HuH-7 (cell line): ENCODE results near the gene PTPRN.

ENCODE experiments used
- DNase-seq: peaks from one replicate; pipeline ENCODE4 v3.0.0; 2011; ENCODE audit warnings: low spot score

The PTPRN gene

DNA sequence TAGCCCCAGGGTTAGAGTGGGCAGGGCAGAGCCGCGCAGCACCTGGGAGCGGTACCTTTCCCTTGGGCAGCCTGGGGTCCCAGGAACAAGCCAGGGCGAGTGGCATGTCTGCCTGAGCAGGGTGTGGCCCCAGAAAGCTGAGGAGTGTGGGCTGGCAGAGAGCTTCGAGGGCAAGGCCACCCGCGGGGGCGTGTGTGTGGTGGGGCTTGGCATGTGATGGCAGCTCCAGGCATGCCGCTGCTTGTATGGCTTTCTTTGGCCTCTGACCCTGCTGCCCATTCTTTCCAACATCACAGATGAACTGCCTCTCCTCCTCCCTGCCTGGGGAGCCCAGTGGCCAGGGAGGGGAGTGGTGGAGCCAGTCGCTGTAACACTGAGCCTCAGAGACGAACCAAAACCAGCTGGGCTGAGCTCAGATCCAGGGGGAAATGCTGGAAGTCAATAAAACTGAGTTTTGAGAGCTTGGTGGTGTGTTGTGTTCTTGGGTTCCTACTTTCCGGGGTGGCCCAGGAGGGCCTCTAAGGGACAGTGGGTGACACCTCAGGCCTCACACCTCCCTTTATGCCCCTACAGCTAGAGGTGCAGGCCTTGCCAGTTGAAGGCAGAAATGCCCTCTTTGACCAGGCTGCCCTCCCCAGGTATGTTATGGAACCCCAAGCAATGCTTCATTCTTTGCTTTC is 22.6 kb downstream of the PTPRN start:
- DNase-seq, result no peak

DNA sequence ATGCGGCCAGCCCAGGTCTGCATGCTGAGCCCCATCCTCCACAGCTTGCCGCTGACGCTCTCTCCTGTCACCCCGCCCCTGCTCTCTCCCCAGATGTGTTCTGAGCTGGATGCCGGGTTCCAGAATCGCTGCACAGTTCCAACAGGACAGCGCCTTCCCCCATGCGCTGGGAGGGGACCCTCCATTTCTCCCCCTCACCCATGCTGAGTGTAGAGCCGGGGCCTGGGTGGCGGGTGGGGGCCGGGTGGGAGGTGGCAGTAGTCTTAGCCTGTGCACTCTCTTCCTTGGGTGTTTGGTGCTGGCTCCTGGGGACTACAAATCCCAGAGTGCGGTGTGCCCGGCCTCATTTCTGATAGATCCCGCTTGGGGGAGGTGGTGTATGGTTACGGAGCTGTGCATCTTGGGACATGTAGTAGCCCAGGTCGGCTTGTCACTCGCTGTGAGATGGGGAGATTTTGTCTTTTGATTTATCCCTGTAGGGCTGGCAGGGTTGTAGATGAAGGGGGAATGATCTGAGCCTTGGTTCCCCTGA is 23.2 kb downstream of the PTPRN start:
- no peak for DNase-seq

DNA sequence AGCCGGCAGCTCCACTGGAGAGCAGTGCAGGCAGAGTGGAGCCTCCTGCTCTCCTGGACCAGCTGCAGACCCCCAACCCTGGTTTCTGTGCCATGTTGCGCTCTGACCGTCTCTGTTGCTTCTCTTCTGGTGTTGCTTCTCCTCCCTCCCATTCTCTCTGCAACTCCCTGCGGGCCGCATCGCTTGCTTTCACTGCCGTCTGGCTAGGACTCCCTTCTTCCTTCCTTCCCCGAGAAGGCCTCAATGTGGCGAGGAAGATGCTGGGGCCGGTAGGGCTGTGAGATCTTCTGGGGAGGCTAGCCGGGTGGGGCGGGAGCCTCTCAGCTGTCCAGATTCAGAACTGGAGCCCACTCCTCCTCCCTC is 23.8 kb downstream of the PTPRN start:
- DNase-seq, result no peak

DNA sequence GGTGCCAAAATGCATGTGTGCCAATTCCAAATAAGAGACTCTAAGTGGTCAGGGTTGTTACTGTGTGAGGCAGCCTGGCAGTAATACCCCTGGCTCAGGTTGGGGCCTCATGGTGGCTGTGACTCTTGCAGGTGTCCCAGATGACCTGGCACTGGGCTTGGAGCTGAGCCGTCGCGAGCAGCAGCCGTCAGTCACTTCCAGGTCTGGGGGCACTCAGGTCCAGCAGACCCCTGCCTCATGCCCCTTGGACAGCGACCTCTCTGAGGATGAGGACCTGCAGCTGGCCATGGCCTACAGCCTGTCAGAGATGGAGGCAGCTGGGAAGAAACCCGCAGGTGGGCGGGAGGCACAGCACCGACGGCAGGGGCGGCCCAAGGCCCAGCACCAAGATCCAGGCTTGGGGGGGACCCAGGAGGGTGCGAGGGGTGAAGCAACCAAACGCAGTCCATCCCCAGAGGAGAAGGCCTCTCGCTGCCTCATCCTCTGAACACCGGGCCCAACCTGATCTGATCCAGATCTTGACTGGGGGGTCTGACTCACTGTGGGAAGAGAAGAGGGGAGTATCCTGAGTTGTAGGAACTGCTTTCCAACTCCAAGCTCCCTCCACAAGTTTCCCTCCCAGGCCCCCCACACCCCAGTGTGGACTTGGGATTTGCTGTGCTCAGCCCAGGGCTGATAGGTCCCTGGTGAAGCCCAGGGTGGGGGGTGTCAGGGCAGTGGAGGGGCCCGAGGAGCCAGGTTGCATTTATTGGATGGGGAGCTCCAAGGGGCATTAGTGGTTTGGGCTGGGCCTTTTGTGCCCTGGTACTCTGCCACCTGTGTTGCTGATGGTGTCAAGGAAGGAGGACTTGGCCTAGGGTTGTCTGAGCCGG is 24.5 kb downstream of the PTPRN start:
- DNase-seq, result no peak

DNA sequence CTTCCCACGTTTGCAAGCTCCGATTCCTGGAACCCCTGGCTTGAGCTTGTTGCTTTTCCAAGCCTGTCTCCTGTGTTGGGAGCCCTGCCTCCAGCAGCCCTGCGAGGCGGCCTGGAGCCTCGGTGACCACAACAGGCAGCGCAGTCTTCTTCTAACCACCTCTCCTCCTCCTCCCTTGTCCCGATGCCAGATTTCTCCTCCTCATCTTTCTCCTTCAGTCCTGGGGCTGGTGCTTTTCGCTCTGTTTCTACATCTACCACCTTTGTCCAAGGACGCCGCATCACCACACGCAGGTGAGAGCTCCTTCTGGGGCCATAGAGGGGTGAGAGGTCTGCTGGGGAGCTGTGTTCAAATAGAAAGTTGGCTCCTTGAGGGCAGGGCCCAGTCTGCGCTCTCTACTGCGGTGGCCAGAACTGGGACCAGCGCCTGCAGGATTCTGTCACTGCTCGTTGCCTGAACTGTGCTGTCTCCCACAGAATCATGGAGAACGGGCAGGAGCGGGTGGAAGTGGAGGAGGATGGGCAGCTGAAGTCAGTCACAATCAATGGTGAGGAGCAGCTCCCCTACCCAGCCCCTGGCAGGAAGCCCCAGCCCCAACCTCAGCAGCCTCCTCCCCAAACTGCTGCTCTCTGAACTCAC is 26.1 kb downstream of the PTPRN start:
- no peak for DNase-seq

DNA sequence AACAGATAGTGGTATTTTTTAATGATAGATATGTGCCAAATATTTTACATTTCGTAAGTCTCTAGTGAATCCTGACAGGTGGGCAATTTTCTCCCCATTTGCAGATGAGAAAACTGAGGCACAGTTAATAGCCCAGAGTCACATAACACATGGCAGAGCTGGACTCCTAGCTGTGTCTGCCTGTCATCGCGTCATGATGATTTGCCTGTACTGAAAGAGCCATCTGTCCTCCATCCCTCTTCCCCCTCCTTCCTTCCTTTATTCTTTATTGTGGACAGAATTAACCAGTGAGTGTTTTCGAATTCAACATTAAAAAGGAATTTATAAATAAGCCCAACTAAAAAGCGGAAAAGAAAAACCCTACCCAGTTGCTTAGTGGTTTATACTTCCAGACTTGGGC is 26.8 kb downstream of the PTPRN start:
- no peak for DNase-seq

DNA sequence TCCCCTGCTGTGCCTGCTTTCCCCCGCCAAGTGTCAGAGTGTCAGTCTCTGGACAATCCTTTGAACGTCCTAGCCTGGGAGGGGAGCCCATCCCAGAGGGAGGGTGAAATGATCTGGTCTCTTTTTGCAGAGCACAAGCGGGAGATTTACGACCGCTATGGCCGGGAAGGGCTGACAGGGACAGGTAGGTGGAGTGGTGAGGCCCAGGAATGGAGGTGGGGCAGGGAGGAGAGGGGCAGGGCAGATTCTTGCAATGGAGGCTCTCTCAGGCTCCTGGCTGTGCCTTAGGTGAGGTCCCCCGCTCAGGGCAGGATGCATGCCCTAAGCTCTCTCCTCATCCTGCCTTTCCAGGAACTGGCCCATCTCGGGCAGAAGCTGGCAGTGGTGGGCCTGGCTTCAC is 27.6 kb downstream of the PTPRN start:
- DNase-seq, result no peak

DNA sequence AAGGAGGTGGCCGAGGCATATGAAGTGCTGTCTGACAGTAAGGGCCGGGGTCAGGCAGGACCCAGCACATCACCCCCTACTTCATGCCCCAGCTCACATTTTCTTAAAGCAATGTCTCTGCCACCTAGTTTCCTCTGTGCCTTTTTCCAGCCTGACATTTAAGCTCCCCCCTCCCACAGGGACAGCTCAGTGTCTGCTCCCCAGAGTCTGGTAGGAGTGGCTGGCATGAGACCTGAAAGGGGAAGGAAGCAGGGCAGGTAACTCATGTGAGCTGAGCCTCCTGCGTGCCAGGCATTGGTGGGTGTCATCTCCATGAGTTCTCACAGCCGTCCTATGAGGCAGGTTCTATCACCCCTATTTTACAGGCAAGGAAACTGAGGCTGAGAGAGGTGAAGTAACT is 28.6 kb downstream of the PTPRN start:
- no peak for DNase-seq

DNA sequence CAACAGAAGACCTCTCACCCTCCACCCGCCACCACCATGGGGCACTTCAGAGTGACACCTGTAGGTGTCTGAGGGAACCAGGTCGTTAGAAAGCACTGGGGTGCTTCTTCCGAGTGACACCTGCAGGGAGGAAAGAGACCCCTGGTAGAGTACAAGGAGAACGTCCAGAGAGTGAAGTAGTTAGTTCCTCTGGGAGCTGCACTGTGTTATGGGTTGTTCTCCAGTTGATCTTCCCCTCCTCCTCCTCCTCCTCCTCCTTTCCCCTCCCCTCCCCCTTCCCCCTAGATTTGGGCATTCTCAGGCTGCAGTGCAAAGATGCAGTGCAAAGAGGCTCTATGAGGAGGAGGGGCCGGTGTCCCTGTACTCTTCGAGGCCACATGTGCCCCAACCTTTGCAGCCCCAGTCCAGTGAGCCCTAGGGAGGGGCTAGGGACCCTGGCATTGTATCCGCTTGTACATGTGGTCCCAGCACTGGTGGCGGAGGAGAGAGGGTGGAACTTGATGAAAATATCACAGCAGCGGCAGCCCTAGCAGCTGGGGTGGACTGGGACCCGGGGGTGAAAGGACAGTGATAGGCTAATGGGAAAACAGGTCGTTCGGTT is 29.2 kb downstream of the PTPRN start:
- DNase-seq, result peak; percentile 44

DNA sequence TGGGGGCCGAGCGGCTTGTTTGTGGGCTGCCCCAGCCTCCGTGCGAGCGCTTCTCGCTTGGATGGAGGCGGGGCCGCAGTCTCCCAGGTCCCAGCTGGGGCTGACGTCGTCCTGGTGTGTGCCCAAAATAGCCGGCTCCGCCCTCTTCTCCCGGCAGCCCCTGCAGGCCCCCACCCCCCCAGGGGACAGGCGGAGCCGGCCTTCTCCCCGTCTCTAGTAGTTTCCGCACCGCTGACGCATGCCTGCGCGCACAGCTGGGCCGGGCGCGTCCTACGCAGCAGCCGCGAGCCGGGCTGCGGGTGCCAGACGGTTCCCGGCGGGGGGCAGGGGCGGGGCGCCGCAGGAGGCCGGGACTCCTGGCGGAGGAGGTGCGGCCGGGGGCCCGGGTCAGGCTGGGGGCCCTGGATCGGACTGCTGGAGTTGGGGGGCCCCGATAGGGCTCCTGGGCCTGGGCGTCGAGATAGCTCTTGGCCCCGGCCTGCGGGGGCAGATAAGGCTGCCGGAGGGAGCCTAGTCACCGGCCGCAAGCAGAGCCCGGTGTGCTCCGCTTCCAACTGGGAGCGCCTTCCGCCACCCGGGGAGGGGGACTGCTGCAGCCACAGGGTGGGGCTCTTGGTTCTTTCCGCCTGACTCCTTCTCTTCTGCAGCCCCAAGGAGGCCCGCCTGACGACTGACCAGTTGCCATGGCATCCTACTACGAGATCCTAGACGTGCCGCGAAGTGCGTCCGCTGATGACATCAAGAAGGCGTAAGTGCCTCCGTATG is 29.9 kb downstream of the PTPRN start, which contains the start of gene DNAJB2:
TSS of gene DNAJB2 (plus strand) at position 216 of the 765 bp plus-strand sequence. CDS start at position 684, 468 bp downstream.
- DNase-seq, result peak; percentile 99

DNA sequence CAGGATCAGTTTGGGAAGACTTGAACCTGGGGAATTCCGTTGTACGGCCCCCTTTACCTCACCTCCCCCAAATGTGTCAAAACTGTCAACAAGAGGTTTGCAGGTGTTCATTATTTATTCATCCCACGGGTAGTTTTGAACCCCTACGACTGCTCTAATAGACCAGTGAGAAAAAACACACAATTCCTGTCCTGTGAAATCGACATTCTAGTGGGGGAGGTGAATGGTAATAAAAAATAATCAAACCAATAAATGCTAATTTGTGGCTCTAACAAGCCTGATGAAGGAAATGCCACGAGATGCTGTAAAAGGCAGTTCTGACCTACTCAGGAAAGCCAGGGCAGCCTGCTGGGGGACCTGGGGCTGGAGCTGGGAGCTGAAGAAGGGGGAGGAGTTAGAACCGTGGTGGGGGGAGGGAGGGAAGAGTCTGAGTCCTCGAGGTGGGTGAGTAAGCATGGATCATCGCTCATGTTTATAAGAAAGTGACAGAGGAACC is 30.5 kb downstream of the PTPRN start:
- DNase-seq, result no peak

DNA sequence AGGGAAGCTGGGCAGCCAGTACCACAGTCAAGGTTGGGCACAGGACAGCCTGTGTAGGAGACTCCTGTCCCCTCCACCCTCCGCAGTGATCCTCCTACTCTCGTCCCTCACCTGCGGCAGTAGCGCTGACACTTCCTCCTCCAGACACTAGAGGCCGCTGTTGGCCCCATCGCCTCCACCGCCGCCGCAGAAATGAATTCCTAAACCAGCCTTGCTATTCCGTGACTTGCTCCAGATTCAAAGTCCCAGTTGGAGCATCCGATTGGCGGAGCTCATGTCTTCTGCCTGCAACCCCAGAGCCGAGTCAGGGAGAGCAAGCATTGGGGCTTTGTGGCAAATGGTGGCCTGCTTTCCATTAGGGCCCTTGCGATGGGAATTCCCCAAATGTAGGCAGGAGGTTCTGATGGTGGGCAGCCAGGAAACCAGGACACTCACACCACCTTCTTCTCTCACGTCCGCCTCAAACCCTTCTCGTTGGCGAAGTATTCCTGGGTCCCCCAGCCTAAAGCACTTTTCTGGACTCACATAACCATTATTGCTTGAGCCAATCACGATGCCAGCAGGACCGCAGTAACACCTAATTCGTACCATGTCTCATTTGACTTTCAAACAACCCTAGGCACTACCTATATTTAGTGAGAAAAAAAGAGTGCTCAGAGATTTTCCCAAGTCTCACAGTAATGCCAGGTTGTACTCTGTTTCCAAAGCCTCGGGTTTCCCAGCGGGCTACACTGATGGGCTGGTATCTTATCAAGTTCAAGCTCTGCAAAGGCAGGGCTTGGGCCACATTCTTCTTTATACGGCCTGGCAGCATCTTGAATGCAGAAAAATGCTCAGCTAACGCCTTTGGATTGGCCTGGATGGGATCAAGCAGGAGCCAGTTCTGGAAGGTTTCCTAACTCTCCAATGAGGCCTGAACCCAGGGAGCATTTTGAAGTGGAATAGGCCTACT is 31.2 kb downstream of the PTPRN start:
- DNase-seq, result peak; percentile 84

DNA sequence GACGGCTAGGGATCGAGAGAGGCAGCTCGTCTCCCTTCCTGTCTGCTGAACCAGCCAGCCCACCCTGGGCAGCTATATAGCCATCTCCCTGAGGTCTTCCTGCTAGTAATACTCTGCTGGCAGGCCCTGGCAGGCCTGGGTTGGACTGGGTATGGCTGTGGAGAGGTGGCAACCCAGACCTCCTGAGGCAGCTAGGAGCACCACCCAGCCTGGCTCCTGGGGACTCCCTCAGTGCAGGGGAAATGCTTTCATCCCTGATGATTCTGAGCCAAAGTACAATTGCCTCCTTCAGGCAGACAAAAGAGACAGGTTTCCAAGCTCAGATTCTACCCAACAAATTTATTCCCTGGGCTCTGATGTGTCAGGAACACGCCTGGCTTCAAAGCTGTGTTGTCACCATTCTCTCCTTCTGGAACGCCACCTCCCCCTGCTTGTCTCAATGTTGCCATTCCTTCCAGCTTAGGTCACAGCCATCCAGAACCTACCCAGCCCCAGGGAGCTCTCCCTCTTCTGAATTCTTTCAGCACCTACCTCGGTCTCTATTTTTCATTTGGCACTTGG is 34.8 kb downstream of the PTPRN start:
- no peak for DNase-seq

DNA sequence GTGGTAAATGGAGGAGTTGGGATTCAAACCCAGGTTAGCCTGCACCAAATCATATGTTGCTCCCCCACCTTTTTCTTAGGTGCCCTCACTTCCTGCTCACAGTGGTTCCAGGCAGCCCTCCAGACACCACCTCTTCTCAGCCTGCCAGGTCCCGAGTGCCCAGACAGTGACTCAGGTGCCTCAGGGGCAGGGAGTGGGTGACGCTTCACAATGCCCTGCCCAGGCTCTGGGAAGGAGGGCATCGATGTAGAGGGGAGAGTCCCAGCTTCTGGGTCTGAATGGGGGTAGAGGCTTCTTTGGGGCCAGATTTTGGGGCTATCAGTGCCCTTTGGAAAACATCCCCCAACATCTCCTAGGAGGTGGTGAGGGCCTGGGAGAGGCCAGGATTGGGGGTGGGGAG is 35.3 kb downstream of the PTPRN start:
- no peak for DNase-seq

DNA sequence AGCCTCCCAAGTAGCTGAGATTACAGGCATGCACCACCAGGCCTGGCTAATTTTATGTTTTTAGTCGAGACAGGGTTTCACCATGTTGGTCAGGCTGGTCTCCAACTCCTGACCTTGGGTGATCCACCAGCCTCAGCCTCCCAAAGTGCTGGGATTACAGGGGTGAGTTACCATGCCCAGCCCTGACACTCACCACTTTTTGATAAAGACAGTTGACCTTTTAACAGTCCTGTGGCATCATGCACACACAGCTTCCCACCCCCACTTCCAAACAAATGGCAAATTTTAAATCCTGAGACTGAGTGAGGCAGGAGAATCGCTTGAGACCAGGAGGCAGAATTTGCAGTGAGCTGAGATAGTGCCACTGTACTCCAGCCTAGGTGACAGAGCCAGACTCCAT is 36.2 kb downstream of the PTPRN start:
- no peak for DNase-seq

DNA sequence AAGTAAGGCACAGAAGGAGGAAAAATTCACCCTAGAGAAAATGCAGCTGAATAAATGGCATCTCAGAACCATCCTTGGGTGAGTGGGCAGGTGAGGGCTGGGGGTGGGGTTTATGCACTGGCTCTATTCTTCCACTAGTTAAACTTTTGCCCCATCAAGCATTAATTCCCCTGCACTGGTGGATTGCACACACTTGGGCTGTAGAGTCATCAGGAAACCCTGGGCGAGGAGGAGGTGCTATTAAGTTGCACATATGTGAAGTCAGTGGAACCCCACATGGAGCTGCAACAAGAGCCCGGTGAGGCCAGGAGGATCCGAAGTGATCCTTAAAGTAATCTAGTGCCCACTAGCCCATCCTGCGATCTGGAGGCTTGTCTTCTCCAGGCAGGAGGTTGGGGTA is 36.8 kb downstream of the PTPRN start:
- no peak for DNase-seq

DNA sequence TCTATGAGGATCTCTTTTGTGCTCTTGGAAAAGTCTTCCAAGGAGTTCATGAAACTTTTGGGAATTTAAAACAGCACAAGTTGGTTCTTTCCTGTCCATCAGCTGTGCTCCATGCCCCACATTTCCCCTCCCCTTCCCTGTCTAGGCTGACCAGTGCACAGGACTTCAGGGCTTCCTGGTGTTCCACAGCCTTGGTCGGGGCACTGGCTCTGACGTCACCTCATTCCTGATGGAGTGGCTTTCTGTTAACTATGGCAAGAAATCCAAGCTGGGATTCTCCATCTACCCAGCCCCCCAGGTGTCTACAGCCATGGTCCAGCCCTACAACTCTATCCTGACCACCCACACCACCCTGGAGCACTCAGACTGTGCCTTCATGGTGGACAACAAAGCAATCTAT is 38.2 kb downstream of the PTPRN start:
- DNase-seq, result no peak

DNA sequence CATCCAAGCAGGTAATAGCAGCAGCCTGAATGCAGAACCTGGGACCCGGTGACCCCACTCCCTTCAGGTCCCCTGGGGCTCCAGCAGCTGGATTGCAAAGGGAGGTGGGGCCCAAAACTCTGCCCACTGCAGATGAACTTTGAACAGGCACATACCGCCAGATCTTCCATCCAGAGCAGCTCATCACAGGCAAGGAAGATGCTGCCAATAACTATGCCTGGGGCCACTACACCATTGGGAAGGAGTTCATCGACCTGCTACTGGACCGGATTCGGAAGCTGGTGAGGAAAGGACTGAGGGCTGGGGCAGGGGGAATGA is 39.2 kb downstream of the PTPRN start:
- DNase-seq, result no peak

DNA sequence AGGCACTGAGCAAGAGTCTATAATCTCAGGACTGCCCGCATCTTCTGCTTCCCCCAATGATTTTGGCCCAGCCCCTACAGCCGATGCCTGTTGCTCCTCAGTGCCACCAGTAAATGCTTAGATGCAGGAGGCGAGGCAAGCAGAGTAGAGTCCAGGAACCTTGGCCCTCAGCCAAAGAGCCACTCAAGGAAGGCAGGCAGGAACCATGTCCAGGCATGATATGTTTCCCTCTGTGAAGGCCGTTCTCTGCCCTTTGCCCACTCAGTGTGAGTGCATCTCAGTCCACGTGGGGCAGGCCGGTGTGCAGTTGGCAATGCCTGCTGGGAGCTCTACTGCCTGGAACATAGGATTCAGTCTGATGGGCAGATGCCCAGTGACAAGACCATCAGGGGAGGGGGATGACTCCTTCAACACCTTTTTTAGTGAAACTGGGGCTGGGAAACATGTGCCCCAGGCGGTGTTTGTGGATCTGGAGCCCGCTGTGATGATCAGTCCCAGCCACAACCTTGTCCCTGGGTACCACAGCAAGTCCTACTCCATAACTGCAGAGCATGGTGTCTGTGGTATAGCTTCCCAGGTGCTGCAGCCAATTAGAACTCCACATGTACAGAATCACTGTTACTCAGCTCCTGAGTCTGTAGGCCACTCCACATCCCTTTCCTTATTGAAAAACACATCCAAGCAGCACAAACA is 39.7 kb downstream of the PTPRN start:
- no peak for DNase-seq

DNA sequence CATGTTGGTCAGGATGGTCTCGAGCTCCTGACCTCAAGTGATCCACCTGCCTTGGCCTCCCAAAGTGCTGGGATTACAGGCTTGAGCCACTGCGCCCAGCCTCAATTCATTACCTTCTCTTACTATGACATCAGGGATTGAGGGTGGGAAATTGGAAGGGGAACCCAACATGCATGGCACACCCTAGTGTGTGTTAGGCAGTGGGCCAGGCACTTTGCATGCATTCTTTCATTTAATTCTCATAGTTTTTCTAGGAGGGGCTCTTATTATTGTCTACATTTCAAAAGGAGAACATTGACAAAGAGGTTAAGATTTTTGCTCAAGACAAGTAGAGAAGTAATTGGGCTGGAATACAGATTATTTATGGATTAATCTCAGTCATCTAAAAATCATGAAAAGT is 40.9 kb downstream of the PTPRN start:
- no peak for DNase-seq
